ENCODE measurements around the gene BAHD1.
A peak's percentile ranks its signal among the peaks of the same experiment; 100 is the strongest.

Gene BAHD1

DNA sequence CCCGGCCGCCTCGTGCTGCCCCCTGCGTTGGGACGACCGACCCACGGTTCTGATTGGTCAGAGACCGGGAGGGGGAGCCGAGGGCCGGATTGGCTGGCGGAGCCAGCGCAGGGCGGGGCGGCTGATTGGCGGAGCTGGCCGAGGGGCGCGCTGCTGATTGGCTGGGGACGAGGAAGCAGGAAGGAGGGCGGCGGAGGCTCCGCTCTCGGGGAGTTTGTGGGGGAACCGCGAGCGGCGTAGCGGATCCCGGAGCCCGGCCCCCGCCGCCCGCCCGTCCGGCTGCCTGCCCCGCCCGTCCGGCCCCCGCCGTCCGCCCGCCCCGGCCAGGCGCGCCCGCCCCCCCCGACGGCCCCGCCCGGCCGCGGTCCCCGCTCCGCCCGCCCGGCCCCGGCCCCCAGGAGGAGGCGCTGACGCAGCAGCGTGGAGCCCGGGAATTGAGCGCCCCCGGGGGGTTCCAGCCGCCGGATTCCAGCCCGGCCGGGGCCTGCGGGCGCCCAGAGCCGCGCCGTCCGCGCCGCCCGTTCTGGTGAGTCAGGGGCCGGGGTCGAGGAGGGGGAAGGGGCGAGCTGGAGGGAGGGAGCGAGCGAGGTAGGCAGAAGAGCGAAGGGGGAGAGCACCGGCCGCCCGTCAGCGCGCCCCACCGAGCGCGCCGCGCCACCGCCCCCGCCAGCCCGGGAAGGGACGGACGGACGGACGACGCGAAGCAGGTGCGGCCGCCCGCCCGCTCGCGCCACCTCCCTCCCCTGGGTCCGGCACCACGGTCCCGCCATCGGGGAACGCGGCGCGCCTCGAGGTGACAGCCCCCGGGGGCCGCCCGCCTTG is at the start of gene BAHD1:
BAHD1 (plus strand) TSS at position 211 of the 822 bp plus-strand sequence. CDS start 17,512 bp downstream, outside the sequence.
- DNase-seq, result peak; percentile 74 to 99 (median 96)

- no peak for DNase-seq
These were observed 47.5 kb upstream of the BAHD1 start for GRCh38 chr15:40392986-40393948.

GRCh38 chr15:40397688-40398412 is 42.9 kb upstream of the BAHD1 start:
- no peak for DNase-seq

DNA sequence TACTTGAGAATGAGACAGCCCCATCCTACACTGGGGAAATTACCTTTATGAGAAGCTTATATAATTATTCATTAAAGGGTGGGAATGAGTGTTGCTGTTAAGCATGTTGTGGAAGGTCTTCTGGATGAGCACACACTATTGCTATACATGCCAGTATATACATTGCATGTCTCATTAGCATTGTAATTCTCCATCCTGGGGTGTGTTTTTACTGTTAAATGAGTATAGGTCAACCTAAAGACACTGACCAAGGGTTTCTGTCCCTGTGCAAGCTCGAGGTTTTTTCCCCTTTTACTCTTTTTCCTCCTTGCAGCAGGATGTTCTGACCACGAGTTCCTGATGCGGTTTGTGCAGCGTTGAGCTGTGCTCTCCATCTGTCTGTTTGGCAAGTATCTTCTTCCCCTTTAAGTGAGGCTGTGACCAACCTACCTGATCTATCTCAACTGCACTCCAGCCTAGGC is 42.3 kb upstream of the BAHD1 start:
- peak in 12 of 51 donors; percentile 3 to 40 (median 12) for DNase-seq

GRCh38 chr15:40399370-40399769 is 41.4 kb upstream of the BAHD1 start:
- DNase-seq, result no peak

- DNase-seq, result peak; percentile 35 to 98 (median 95)
These were observed 35.0 kb upstream of the BAHD1 start, which contains the start of gene IVD for GRCh38 chr15:40405501-40406381. Gene IVD (plus strand): TSS chr15:40405795. CDS start chr15:40405828, 33 bp downstream.

- DNase-seq, result peak in 2 of 51 donors; percentile 3 to 25
These were observed 33.3 kb upstream of the BAHD1 start for GRCh38 chr15:40407330-40407990.

- no peak for DNase-seq
These were observed 31.4 kb upstream of the BAHD1 start for GRCh38 chr15:40409366-40409765.

DNA sequence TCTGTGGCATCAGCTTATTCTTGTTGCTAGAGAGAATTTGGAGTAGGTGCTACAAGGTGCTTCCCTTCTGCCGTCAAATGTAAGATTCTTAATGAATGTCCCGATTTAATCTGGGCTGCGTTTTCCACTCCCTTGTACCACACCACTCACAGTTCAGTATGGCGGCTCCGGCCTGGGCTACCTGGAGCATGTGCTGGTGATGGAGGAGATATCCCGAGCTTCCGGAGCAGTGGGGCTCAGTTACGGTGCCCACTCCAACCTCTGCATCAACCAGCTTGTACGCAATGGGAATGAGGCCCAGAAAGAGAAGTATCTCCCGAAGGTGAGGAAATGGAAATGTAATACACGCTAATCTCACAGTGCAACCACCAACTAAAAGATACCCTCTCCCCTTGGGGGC is 30.3 kb upstream of the BAHD1 start:
- DNase-seq, result no peak

- no peak for DNase-seq
These were observed 28.5 kb upstream of the BAHD1 start for GRCh38 chr15:40412095-40412759.

- no peak for DNase-seq
These were observed 27.7 kb upstream of the BAHD1 start for GRCh38 chr15:40413036-40413435.

DNA sequence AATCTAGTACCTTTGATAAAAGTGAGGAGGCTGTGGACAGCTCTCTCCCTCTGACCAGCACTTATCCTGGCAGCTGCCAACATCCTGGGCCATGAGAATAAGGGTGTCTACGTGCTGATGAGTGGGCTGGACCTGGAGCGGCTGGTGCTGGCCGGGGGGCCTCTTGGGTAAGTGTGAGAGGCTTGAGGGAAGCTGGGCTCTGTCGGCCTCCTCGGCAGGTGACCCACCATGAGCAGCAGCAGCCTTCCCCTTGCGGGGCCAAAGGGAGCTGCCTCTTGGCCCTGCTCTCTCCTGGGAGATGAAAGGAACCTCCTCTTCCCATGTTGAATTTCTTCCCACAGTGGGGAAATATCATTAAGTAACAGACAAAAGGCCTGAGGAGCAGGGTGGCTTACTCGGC is 25.9 kb upstream of the BAHD1 start:
- DNase-seq, result no peak

- DNase-seq, result no peak
These were observed 25.5 kb upstream of the BAHD1 start for GRCh38 chr15:40415226-40415625.

DNA sequence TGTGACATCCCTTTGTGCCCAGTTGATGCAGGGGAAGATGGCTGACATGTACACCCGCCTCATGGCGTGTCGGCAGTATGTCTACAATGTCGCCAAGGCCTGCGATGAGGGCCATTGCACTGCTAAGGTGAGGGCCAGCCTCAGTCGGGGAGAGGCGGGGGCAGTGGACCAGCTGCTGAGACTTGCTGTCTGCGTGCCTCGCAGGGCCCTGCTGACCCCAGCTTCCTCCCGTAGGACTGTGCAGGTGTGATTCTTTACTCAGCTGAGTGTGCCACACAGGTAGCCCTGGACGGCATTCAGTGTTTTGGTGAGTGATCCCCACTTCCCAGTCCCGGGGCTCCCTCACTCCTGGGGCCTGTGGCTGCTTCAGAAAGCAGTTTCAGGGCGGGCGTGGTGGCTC is 24.7 kb upstream of the BAHD1 start:
- DNase-seq, result no peak

DNA sequence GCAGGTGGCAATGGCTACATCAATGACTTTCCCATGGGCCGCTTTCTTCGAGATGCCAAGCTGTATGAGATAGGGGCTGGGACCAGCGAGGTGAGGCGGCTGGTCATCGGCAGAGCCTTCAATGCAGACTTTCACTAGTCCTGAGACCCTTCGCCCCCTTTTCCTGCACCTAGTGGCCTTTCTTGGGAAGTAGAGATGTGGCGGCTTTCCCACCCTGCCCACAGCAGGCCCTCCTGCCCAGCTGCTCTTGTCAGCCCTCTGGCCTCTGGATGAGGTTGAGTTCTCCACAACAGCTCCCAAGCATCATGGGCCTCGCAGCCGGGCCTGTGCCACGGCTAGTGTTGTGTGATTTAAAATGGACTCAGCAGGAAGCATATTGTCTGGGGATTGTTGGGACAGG is 22.6 kb upstream of the BAHD1 start:
- DNase-seq, result no peak

DNA sequence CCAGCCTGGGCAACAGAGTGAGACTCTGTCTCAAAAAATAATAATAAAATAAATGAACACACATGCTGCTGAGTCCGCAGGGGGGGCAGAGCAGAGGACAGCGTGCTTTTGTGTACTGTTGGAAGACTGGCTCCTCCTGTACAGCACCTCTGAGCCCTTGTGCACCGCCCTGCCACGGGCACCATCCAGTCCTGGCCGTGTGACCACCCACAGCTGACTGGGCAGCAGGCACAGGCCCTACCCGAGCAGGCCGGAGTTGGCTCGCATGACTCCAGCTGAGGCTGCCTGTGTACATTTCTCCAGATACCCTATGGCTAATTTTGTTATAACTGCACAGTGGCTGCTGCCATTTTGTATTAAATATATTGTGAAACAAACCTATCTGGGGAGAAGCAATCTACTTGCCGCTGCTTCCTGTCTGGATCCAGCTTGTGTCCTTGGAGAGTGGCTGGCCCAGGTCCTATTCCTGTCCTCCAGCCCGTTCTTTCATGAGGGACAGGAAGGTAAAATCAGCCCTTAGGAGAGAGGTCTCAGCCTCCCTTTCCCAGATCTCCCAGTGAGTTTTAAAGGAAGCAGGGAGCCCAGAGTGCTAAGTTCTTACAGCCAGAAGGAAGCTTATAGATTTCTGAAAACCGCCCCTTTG is 20.6 kb upstream of the BAHD1 start:
- peak in 1 of 51 donors; percentile 7 for DNase-seq

DNA sequence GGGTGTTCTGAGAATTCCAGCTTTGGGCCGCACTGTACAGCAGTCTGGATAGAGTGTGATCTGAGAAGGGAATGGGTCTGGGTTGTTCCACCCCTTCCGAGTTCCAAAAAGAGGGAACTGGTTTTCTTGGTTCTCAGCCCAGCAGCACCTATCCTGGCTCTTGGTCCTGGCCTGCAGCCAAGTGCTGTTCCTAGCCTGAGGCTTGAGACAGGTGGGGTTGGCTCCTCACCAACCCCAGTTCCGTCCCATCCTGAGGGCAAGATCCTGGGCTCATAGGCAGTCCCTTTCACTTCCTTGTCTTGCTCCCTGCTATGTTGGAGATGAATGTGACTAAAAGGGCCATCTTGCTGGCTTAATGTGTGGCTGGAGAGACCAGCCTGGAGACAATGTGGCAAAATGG is 20.0 kb upstream of the BAHD1 start:
- DNase-seq, result peak in 1 of 51 donors; percentile 14

All from hypothalamus (tissue), 51 donors.